ENCODE data around the gene SERTAD2.

GRCh38 chr2:64594226-64594989 lies 59.3 kb downstream of the SERTAD2 start:
- TF ChIP-seq POLR2A (IDR thresholded peaks at IDR 0.05; ENCODE audit: extremely low read depth, insufficient read length) (no peak), CTCF (IDR thresholded peaks at IDR 0.05; ENCODE audit: low read depth, low read length) (no peak), MAX (IDR thresholded peaks at IDR 0.05; ENCODE audit: low read depth, low read length) (no peak)
